GM21786 (cell line): Measurements from ENCODE around the gene DAPK1.

Source experiments
- ATAC-seq: cut with Tn5 transposase; IDR thresholded peaks from one replicate; pipeline ENCODE4 v1.9.1; 2021; ENCODE audit not compliant: unreplicated experiment

The DAPK1 gene

GRCh38 chr9:87682085-87682484, 184.4 kb downstream of the DAPK1 start:
- no peak for ATAC-seq

DNA sequence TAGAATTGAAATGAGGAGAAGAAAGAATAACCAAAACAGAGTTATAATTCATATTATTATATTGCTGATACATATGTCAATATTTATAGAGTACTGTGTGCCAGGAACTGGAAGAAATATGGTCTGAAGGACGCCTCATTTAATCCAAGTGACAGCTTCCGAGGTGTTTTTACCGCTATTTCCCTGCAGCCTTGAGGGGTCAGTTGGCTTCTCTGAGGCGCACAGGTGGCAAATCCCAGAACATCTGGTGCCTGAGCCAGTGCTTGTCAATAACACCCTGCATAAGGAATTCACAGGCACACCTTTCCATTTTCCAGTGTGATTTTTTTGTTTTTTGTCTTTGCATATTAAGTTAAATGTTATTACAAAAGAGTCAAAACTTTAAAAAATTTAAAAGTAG, 185.0 kb downstream of the DAPK1 start:
- ATAC-seq, result no peak

- ATAC-seq, result no peak
These were observed 186.3 kb downstream of the DAPK1 start for GRCh38 chr9:87683751-87684626.

- ATAC-seq, result no peak
These were observed 187.1 kb downstream of the DAPK1 start for GRCh38 chr9:87684627-87685219.

GRCh38 chr9:87685441-87685840, 187.8 kb downstream of the DAPK1 start:
- ATAC-seq, result no peak

GRCh38 chr9:87685871-87686519, 188.3 kb downstream of the DAPK1 start:
- no peak for ATAC-seq

GRCh38 chr9:87686520-87687090, 188.9 kb downstream of the DAPK1 start:
- no peak for ATAC-seq

DNA sequence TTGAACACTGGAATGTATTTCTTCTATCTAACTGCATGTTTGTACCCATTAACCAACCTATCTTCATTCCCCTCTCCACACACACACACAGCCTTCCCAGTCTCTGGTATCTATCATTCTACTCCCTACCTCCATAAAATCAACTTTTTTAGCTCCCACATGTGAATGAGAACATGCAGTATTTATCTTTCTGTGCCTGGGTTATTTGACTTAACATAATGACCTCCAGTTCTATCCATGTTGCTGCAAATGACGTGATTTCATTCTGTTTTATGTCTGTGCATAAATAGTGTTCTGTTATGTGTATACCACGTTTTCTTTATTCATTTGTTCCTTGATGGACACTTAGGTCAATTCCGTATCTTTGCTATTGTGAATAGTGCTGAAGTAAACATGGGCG, 189.5 kb downstream of the DAPK1 start:
- no peak for ATAC-seq

GRCh38 chr9:87694236-87694755, 196.6 kb downstream of the DAPK1 start:
- ATAC-seq, result no peak

GRCh38 chr9:87695523-87695922, 197.9 kb downstream of the DAPK1 start:
- ATAC-seq, result no peak

- ATAC-seq, result no peak
These were observed 199.0 kb downstream of the DAPK1 start for GRCh38 chr9:87696641-87697040.

DNA sequence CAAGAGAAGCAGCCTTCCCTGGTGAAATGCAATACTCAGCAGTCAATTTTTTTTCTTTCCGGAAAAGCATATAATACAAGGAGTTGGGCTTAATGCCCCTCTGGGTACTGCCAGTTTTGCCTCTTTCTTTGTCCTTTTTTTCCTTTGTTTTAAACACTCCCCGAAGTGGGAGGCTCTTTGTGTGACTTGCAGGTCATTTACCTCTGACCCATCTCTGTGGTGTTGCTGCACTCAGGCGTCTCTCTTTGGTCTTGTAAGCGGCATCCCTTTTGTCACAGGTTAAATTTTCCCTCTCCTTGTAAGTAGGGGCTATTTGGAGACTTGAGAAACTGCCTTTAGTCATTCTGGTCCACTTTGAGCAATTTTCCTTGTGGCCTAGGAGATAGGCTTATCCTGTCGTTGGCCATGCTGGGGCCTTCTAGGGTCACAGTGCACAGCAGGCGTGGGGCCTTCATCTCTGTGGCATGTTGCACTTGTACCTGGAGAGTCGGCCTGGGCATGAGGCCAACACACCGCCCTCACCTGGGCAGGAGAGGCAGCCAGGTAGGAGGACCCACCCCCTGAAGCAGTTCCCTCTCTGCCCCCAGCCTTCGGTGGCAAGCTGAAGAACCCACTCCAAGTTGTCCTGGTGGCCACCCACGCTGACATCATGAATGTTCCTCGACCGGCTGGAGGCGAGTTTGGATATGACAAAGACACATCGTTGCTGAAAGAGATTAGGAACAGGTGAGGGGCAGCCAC, 200.6 kb downstream of the DAPK1 start:
- no peak for ATAC-seq

DNA sequence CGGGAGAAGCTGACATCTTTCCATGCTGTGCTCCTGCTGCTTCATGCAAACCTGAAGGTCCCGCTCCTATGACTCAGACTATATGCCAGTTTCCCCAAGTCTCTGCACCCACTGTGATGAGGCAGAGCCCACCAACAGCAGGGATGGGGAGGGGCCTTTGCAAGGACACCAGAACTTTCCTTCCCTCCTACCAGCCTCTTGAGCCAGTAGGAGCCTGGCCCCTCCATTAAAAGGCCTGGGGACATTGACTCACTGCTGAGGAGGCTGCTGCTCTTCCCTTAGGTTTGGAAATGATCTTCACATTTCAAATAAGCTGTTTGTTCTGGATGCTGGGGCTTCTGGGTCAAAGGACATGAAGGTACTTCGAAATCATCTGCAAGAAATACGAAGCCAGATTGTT, 202.2 kb downstream of the DAPK1 start:
- ATAC-seq, result no peak

DNA sequence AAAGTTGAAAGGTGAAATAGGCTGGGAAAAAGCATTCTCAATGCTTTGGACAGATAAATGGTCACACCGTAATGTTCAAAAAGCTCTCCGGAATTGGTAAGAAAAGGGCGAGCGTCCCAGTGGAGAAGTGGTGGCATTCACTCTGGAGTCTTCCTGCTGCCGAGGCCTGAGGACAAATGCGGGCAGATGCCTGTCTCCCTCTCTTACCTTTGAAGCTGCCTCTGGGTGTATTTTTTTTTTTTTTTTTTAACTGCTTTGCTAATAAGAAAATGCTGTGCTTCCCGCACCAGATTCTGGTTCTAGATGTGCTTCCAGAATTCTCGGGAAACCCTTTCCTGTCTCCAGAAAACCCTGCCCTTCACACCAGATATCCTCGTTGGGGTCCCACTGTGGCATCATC, 203.8 kb downstream of the DAPK1 start:
- no peak for ATAC-seq

- ATAC-seq, result no peak
These were observed 204.3 kb downstream of the DAPK1 start for GRCh38 chr9:87701931-87702421.

- ATAC-seq, result no peak
These were observed 205.3 kb downstream of the DAPK1 start for GRCh38 chr9:87702921-87703320.

DNA sequence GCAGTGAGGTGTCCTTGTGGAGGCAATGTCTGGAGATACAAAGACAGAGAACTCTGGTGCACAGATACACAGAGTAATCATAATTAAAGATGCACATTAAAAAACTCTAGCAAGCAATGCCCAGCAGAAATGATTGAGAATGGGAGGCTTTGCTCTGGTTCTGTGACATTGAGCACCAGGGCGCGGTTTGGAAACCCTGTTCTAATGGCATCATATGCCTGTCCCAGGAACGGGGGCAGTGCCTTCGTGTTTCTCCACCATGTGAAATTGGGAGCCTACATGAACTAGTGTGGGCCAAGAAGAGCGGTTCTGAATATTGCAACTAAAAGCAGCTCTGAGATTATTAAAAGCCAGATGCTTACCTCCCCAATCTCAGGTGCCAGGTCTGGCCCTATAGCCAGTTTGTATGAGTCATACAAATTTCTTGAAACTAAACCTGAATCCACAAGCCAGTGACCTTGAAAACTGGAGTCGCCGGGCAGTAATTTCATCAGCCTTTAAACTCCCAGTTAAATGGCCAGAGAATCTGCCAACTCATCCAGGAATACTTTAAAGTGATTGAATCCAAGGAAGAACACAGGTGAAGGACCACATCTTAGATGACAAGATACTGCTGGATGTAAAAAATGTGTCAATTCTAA, 206.1 kb downstream of the DAPK1 start:
- no peak for ATAC-seq

DNA sequence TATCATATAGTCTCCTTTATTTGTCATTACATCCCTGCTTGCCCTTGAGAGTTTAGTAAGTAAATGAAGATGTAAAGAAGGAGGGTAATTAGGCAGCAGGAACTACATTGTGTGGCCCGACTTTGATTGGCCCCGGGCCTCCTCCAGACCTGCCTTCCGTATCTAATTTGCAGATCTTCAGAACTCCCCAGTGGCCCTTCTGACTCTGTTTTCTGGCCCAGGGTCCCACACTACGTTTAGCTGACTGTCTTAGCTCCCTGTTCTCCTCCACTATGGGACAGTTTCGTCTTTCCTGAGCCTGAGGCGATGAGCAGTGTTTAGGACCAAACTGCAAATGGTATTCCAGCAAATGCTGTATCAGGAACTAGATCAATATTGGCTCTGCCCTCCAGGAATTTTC, 206.7 kb downstream of the DAPK1 start:
- no peak for ATAC-seq

- ATAC-seq, result no peak
These were observed 208.5 kb downstream of the DAPK1 start for GRCh38 chr9:87706066-87706739.
